ENCODE results near the gene ZHX3.

GRCh38 chr20:41142919-41143318, 174.6 kb downstream of the ZHX3 start:
- TF ChIP-seq CTCF (IDR thresholded peaks at IDR 0.05) (no peak), POLR2AphosphoS5 (IDR thresholded peaks at IDR 0.05) (no peak), POLR2A (IDR thresholded peaks at IDR 0.05) (no peak), EP300 (IDR thresholded peaks at IDR 0.05) (no peak)
